Gastrocnemius medialis (tissue), 4 donors: Measurements from ENCODE around the gene MIPOL1. TPM values are rescaled to one million over a fixed set of nuclear protein-coding genes. Genes with fewer than 3 reads are reported as not detected.
A peak's percentile ranks its signal among the peaks of the same experiment; 100 is the strongest.

Source experiments
- ATAC-seq, 2 donors: fragments of 150-250 bp; one replicate each; pipeline ENCODE4 v1.9.1; 2016
- DNase-seq, 2 donors: peaks; one replicate each; pipeline ENCODE4 v3.0.0-alpha.2; 2019
- H3K27ac ChIP-seq, 4 donors: fragments of 200-600 bp; sonication (generic); 1 replicate in 1 of 4; 2 replicates in 3 of 4; pipeline ENCODE4 v1.5.1; 2016 to 2018; ENCODE audit warnings: mild to moderate bottlenecking in 2 of 4, moderate library complexity in 1 of 4
- H3K27me3 ChIP-seq, 3 donors: fragments of 200-600 bp; sonication (generic) in 2 of 3; 1 replicate in 1 of 3; 2 replicates in 2 of 3; pipeline versions ENCODE4 v1.5.1 to v1.6.0; 2016 to 2019; ENCODE audit warnings: mild to moderate bottlenecking in 1 of 3, moderate library complexity in 1 of 3
- H3K36me3 ChIP-seq, 2 donors: fragments of 200-600 bp; sonication (generic) in 1 of 2; one replicate each; pipeline ENCODE4 v1.5.1; 2017 to 2018
- H3K4me1 ChIP-seq, 2 donors: fragments of 200-600 bp; sonication (generic) in 1 of 2; one replicate each; pipeline ENCODE4 v1.5.1; 2016 to 2017; ENCODE audit warnings: mild to moderate bottlenecking in 2 of 2
- H3K4me3 ChIP-seq, 4 donors: fragments of 200-600 bp; sonication (generic) in 3 of 4; 1 replicate in 1 of 4; 2 replicates in 3 of 4; pipeline ENCODE4 v1.5.1; 2016 to 2019; ENCODE audit warnings: mild to moderate bottlenecking in 2 of 4
- H3K9me3 ChIP-seq, 3 donors: fragments of 200-600 bp; sonication (generic) in 2 of 3; 1 replicate in 1 of 3; 2 replicates in 2 of 3; pipeline ENCODE4 v1.5.1; 2016 to 2019
- POLR2A ChIP-seq, 2 donors: fragments of 450-650 bp; IDR thresholded peaks; one replicate each; pipeline ENCODE4 v1.6.1; 2017; ENCODE audit warnings: antibody characterized with exemption in 2 of 2, mild to moderate bottlenecking in 2 of 2, moderate library complexity in 2 of 2
- in situ Hi-C, 4 donors: fragments of 200-750 bp; cut with MboI; loops; one replicate each; pipeline versions ENCODE4 v1.15.0 to v1.8.0; 2017; ENCODE audit warnings: low sequenced_read_pairs in 4 of 4
- intact Hi-C: fragments of 100-400 bp; cut with DNase I; formaldehyde crosslinking; loops from one replicate; pipeline ENCODE4 v1.15.1; 2023; ENCODE audit warnings: low total_unique reads
- total RNA-seq, 4 donors: library from RNA; depleted of rRNA; stranded (reverse); fragments of >200 nt; gene quantifications; one replicate each; pipeline versions ENCODE4 v1.1.0 to v1.2.3, GENCODE V29; 2016
- TF ChIP-seq, protein P1 (sequence below), 5 experiments: fragments of 450-650 bp in 3 of 5; fragments of 200-600 bp in 2 of 5; sonication (generic) in 2 of 5; IDR thresholded peaks in 4 of 5; conservative IDR thresholded peaks in 1 of 5; 1 replicate in 4 of 5; 2 replicates in 1 of 5; pipeline ENCODE4 v1.5.1; 2016 to 2019; ENCODE audit warnings: antibody characterized with exemption in 5 of 5, mild to moderate bottlenecking in 3 of 5, moderate library complexity in 3 of 5

MIPOL1 gene
- total RNA-seq, 4 donors from 2014 or later = 3.1 to 13.7 (median 4.1) TPM

DNA sequence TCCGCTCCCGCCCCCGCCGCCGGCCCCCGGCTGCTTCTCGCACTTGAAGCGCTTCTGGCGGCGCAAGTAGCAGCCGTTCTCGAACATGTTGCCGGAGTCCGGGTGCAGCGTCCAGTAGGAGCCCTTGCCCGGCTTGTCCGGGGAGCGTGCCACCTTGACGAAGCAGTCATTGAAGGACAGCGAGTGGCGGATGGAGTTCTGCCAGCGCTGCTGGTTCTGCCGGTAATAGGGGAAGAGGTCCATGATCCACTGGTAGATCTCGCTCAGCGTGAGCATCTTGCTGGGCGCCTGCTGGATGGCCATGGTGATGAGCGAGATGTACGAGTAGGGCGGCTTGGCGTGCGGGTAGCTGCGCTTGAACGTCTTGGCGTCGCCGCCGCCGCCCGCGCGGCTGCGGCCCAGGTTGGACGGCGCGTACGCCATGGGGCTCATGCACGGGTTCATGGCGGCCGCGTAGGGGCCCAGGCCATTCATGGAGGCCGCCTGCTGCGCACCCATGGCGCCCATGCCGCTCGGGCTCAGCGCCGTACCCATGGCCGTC is 394.3 kb downstream of the MIPOL1 start:
- Histone ChIP-seq H3K4me3 (no peak overlapping the region), H3K4me1 (peaks cover 18 to 20% of the 10 kb centered on the region in 2 donors), H3K27me3 (peaks cover 97 to 98% (median 97%) of the 10 kb centered on the region in 3 donors), H3K27ac (no peak overlapping the region), H3K36me3 (no peaks in the 10 kb centered on the region), H3K9me3 (no peaks in the 10 kb centered on the region)
- TF ChIP-seq, protein P1, sequence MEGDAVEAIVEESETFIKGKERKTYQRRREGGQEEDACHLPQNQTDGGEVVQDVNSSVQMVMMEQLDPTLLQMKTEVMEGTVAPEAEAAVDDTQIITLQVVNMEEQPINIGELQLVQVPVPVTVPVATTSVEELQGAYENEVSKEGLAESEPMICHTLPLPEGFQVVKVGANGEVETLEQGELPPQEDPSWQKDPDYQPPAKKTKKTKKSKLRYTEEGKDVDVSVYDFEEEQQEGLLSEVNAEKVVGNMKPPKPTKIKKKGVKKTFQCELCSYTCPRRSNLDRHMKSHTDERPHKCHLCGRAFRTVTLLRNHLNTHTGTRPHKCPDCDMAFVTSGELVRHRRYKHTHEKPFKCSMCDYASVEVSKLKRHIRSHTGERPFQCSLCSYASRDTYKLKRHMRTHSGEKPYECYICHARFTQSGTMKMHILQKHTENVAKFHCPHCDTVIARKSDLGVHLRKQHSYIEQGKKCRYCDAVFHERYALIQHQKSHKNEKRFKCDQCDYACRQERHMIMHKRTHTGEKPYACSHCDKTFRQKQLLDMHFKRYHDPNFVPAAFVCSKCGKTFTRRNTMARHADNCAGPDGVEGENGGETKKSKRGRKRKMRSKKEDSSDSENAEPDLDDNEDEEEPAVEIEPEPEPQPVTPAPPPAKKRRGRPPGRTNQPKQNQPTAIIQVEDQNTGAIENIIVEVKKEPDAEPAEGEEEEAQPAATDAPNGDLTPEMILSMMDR (IDR thresholded peaks at IDR 0.05 in 4 of 5, conservative IDR thresholded peaks at IDR 0.05 in 1 of 5) = no peak
- no peak for TF ChIP-seq POLR2A (IDR thresholded peaks at IDR 0.05)
- ATAC-seq (no peak), DNase-seq (no peak)
- intact Hi-C loops (loop anchor here (10.0 kb wide), 1 partner anchor 1097 kb away; no protein-coding TSS in a partner anchor), in situ Hi-C loops (loop anchor here in 2 of 4 donors (25.0 kb wide), 2 partner anchors 930 to 1080 kb away; partner anchors contain the start of genes NKX2-1 (in 1 of the 2) and PAX9 (in 1 of the 2))

GRCh38 chr14:37592482-37593408 is 395.0 kb downstream of the MIPOL1 start:
- ATAC-seq (no peak), DNase-seq (no peak)
- intact Hi-C loops (loop anchor here (10.0 kb wide), 1 partner anchor 1098 kb away; no protein-coding TSS in a partner anchor), in situ Hi-C loops (loop anchor here in 2 of 4 donors (25.0 kb wide), 2 partner anchors 930 to 1080 kb away; partner anchors contain the start of genes NKX2-1 (in 1 of the 2) and PAX9 (in 1 of the 2))
- H3K4me3 ChIP-seq = no peak overlapping the region
- H3K4me1 ChIP-seq = peaks cover 16 to 20% of the 10 kb centered on the region in 2 donors
- H3K36me3 ChIP-seq = no peaks in the 10 kb centered on the region
- H3K27ac ChIP-seq = no peak overlapping the region
- H3K27me3 ChIP-seq = peaks cover 97 to 98% (median 97%) of the 10 kb centered on the region in 3 donors
- no peaks in the 10 kb centered on the region for H3K9me3 ChIP-seq
- TF ChIP-seq, protein P1 (IDR thresholded peaks at IDR 0.05 in 4 of 5, conservative IDR thresholded peaks at IDR 0.05 in 1 of 5) = no peak
- no peak for TF ChIP-seq POLR2A (IDR thresholded peaks at IDR 0.05)

GRCh38 chr14:37593511-37594237 is 395.9 kb downstream of the MIPOL1 start:
- H3K36me3 ChIP-seq = no peaks in the 10 kb centered on the region
- DNase-seq (no peak), ATAC-seq (no peak)
- H3K27ac ChIP-seq = no peak overlapping the region
- H3K4me1 ChIP-seq = peaks cover 15 to 22% of the 10 kb centered on the region in 2 donors
- TF ChIP-seq POLR2A (IDR thresholded peaks at IDR 0.05) = no peak
- TF ChIP-seq, protein P1 (IDR thresholded peaks at IDR 0.05 in 4 of 5, conservative IDR thresholded peaks at IDR 0.05 in 1 of 5) = no peak
- H3K9me3 ChIP-seq = no peaks in the 10 kb centered on the region
- intact Hi-C loops (loop anchor here (10.0 kb wide), 1 partner anchor 1099 kb away; no protein-coding TSS in a partner anchor), in situ Hi-C loops (loop anchor here in 2 of 4 donors (25.0 kb wide), 2 partner anchors 931 to 1081 kb away; partner anchors contain the start of genes NKX2-1 (in 1 of the 2) and PAX9 (in 1 of the 2))
- H3K4me3 ChIP-seq = peak overlapping the region in 2 of 4 donors; percentile 19 to 42
- peaks cover 97 to 98% (median 97%) of the 10 kb centered on the region in 3 donors for H3K27me3 ChIP-seq
